ENCODE data around the gene FAM163B.

DNA sequence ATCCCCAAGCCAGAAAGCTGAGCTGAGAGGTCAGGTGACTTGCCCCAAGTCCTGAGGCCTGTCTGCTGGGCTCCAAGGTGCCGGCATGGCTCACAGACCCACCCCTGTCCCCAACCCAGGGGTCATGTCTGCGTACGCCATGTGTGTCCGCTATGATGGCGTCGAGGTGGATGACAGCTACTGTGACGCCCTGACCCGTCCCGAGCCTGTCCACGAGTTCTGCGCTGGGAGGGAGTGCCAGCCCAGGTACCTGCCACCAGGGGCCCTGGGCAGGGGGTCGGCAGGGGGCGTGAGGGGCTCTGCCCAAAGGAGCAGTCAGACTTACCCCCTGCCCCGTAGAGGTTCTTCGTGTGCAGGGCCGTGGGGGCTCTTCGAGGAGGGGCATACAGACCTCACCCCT, 42.4 kb downstream of the FAM163B start:
- TF ChIP-seq EZH2 (IDR thresholded peaks at IDR 0.05; ENCODE audit: borderline replicate concordance, insufficient read depth, low read depth, low read length, poor library complexity, severe bottlenecking) (no peak), CTCF (IDR thresholded peaks at IDR 0.05) (no peak)
